OCI-LY3 (cell line): ENCODE data around the gene PYGM.

Source experiments
- CTCF ChIP-seq: fragments of 200-600, 300-600 bp; sonication (generic); IDR thresholded peaks from 2 replicates; pipeline ENCODE4 v1.5.1; 2014; ENCODE audit warnings: antibody characterized with exemption, low read length, low read depth
- EZH2phosphoT487 ChIP-seq: fragments of 200-600 bp; shearing (Covaris generic); IDR thresholded peaks from 2 replicates; pipeline ENCODE4 v1.6.1; 2018; ENCODE audit warnings: antibody characterized with exemption, mixed run types, low read depth

DNA sequence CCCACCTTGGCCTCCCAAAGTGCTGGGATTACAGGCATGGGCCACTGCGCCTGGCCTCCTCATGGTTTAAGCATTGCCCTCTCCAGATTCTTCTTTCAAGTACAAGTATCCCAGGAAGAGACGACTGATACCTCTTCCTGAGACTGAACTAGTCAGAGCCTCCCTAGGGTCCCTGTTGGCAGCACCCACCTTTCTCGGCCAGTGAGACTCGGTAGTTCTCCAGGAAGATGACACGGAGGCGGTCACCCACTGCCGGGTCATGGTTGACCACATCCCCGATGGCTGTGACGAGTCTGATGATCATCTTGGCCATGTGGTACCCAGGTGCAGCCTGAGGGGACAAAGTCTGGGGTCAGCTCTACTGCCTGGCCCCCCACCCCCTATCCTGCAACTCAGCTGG lies 8.6 kb downstream of the PYGM start:
- TF ChIP-seq CTCF (no peak), EZH2phosphoT487 (no peak)
